Stimulated activated CD8-positive, alpha-beta memory T cell treated with anti-CD3 and anti-CD28 coated beads, Interleukin-12 subunit alpha, Interleukin-12 subunit beta, amount 100 ng/mL, for 4 hours (primary cell): ENCODE data around the gene NR3C2.
A peak's percentile ranks its signal among the peaks of the same experiment; 100 is the strongest.

Experiments used
- DNase-seq: peaks from one replicate; pipeline ENCODE4 v3.0.0-alpha.2; 2020; ENCODE audit warnings: low read depth

The NR3C2 gene

DNA sequence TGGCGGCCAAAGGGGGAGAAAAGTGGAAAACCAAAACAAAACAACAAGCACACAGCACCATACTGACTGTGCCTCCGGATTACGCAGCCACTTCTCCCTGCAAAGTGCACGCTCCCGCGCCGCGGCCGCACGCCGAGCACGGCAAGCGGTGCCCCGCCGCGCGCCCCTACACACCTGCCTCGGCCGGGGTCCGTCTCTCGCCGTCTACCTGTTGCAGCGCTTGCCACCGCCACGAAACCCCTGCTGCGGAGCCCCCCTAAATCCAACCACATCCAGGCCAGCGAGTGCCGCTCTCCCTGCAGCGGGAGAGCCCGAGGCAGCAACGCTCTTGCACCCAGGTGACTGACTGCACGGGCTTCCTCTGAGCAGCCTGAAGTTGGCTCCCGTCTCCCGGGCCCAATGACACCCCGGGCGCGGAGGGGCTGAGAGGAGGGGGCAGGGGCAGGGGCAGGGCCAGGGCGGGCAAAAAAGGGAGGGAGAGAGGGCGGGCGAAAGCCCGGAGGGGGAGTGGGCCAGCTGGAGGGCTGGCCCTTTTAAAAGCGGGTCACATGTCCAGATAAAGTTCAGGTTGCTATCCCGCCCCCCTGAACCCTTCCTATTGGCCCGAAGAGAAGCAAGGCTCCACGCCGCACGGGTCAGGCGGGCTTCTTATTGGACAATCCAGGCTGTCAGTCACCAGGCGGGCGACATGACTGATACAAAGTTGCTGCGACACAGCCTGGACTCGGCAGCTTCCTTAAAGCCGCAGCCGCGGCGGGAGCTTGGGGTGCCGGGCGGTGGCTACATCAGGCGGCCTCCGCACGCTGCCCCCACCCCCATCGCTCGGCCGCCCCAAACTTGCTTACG is at the start of gene NR3C2:
Gene NR3C2, minus strand, starts transcription at position 429 of the 846 bp plus-strand sequence.
- DNase-seq, result peak; percentile 90

DNA sequence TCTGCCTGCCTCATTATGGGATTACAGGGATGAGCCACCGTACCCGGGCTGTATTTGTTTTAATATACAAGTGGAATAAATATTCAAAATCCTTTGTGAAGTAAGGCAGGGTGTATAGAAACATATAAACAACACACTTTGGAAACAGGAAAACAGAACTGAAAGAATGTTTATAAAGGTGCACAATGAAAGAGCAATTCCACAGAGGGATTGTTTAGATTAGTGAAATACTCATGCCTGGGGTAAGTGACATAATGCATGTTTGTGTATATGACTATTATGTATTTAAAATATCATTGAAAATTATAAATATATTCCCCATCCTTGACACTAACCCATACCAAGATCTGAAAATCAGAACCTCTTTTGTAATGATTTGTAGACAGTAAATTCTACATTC is 45.0 kb upstream of the NR3C2 start:
- no peak for DNase-seq

DNA sequence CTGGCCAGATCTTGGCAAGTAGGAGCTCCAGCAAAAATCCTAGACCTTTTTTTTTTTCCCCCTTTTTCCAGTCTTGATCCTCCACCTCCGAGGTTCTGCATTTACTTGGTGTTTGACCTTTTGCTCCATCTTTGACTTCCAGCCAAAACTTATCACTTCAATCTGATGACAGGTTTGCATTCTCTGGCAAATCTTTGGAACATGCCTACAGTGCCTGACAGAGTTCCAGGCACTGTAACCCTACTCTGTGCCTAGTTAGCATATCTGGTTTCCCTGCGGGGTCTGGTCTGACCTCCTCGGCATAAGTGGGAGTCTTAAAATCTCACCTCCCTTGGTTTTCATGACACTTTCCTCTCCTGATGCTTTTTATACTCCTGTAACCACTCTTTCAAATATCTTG is 39.4 kb upstream of the NR3C2 start:
- no peak for DNase-seq

DNA sequence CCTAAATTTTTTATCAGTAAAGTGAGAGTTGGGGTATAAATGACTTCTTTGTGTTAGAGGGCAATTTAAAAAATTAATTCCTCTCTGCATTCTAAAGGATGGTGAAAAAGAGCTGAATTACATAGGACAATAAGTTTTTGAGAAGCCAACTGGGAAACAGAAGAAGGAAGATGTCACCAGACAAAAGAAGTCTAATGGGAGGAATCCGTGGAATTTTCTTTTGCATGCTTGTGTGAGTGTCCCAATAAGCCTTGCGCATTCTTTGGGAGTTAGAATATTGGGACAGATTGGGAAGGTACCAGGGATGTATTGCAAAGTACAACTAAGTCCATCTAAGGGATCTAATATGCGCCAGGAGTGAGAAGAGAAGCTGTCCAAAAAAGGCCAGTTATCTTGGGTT is 35.1 kb upstream of the NR3C2 start:
- DNase-seq, result no peak

DNA sequence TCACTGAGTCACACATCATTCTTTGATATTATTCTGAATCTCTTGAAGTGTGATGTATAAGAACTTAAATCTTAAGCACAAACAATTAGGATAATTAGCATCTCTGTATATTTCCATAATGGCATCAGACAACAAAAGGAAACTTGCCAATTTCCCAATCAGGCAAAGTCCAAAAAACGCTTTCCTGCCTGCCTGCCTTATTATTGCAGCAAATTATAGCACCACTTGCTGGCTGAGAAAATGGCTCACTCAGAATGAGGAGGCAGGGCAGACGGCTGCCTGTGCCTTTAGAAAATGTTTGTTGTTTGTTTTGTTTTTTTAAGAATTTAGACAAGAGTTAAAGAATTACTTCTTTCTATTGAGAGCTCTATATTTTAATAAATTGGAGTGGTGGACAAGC is 27.7 kb upstream of the NR3C2 start:
- DNase-seq, result no peak

DNA sequence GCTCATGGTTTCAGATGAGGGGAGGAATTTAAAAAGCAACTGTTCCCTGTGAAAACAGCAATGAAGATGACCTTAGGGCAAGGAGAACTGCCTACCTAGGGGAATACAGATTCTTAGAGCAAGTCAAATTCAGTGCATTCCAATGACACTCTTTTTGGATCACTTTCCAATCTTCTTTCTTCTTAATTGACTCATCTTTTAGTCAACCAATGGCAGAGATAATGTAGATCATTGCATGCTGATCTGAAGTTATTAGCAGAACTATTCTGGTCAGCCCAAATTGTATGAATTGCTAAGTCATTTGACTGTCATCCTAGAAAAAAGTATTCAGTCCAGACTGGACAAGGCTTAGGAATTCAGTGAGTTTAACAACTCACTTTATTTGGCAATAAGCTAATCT is 12.6 kb upstream of the NR3C2 start:
- DNase-seq, result no peak

DNA sequence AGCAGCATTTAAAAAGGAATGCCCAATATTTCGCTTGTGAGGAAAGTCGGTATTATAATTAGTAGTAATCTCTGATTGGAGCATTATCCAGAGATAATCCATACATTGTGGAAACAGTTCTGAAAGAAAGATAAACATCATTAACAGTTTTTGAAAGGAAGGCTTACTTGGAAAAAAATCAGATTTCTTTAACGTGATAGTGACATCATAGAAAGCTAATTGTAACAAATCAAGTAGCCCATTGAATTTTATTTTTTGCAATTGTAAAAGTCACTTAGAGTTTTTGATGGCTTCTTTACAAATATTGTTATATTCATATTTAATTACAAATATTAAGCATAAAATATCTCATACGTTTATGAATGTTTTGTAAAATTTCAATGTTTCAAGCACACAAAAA is 11.6 kb upstream of the NR3C2 start:
- no peak for DNase-seq

DNA sequence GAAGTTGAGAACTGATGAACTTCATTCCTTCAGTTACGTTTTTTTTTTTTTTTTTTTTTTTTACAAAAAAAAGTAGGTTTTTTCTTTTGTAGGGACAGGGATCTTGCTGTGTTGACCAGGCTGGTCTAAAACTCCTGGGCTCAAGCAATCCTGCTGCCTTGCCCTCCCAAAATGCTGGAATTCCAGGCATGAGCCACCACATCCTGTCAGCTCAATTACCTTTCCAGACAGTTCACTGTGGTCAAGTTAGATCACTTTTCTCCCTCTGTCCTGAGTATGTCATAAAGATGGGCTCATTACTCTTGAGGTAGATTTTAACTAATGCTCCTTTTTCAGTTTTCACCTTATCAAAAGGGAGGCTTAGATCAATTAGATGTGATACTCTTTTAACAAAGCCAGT is 10.8 kb upstream of the NR3C2 start:
- no peak for DNase-seq

DNA sequence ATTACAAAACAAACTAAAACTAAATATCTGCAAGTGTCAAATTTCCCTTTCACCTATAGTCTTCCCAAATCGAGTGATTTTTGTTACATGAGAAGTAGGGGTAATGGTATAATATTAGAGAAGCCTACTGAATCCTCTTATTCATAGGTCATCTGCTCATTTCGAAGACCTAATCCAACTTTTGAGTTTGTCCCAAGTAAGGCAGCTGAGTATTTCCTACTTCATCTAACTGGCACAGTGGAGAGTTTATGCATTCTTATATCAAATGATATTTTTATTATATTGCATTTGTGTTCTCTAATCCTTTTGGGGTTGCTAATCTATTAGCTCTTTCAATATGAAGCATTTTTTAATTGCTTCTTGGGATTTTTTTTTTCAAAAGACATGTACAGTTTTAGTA is 7.7 kb upstream of the NR3C2 start:
- DNase-seq, result no peak

DNA sequence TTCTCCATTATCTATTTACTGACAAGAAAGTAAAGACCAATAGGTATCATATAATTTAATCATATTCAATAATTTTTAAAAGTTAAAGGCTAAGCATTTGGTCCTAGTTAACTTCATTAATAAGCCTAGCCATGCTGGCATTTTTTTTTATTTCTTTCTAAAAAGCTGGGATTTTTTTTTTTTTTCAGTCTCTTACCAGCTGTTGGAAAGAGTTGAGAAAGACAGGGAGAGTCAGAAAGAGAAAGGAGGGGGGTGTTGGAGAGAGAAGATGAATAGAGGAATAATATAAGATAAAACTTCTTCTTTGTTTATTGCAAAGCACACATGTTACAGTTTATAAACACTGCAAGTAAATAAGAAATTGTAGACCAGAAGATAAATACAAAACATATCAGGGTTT is 5.9 kb upstream of the NR3C2 start:
- no peak for DNase-seq

DNA sequence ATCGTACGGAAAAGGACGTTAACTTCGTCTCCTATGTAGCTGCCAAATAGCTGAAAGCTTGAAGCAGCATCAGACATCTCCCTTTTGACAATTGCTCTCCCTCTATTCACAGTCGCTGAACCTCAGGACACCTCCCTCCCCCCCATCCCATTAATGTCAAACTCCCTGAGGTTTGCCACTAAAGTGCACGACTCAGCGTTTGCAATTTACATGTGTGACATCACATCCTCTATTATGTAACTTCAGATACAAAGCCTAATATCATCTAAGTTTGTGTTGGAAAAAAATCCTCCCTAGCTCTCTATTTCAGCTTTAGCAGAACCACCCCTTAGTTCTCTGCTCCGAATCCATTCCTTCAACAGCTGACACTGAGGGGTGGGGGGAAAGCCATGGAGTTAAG is 5.5 kb upstream of the NR3C2 start:
- DNase-seq, result no peak

DNA sequence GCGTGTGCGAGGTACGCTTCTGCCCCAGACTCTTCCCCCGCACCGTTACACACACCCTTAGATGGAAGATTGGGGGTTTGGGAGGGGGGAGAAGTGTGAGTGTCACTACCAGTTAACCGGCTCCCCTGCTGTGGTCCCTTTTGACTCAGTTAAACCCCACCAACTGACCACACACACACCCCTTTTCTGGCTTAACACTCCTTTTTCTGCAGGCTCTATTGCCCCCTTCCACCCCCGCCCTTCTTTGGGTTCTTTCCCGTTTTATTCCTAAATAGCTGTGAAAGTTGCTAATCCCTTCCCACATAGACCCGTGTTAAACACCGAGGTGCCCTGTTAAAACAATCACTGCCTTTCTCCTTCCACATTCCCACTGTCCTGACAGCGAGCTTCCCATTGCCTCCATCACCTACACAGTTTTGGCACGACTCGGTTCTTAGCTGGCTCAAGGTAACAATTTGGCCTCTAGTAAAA is 3.7 kb upstream of the NR3C2 start:
- no peak for DNase-seq

DNA sequence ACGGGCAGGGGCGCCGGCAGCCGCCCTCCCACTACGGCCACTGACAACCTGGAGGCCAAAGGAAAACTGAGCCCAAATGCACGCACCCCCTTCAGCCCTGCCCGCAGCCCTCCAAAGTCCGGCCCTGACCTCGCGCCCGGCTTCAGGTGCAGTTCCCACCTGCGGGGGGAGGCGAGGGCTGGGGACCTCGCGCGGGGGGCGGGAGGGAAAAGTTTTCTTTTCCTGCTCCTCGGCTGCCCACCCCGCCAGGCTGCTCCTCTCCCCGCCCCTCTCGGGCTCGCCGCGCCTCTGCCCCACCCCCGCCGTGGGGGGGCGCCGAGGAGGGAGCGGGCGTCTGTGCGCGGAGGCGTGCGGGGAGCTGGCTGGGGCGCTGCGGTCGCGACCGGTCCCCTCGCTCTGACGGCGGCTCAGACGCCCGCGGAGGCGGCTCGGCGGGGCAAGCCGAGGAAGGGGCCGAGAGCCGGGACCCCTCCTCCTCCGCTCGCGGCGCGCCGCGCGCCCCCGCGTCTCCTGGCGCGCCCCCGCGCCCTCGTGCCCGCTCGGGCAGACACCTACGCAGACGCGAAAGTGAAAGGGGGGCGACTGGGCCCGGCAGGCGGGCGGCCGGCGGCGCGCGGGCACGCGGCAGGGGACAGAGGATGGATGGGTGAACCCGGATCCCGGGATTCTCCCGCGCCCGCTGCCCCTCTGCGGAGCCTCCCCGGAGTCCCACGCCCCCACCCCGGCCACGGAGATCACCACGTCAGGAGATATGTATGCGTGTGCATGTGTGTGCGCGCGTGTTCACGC is 3.1 kb upstream of the NR3C2 start:
- peak; percentile 72 for DNase-seq

DNA sequence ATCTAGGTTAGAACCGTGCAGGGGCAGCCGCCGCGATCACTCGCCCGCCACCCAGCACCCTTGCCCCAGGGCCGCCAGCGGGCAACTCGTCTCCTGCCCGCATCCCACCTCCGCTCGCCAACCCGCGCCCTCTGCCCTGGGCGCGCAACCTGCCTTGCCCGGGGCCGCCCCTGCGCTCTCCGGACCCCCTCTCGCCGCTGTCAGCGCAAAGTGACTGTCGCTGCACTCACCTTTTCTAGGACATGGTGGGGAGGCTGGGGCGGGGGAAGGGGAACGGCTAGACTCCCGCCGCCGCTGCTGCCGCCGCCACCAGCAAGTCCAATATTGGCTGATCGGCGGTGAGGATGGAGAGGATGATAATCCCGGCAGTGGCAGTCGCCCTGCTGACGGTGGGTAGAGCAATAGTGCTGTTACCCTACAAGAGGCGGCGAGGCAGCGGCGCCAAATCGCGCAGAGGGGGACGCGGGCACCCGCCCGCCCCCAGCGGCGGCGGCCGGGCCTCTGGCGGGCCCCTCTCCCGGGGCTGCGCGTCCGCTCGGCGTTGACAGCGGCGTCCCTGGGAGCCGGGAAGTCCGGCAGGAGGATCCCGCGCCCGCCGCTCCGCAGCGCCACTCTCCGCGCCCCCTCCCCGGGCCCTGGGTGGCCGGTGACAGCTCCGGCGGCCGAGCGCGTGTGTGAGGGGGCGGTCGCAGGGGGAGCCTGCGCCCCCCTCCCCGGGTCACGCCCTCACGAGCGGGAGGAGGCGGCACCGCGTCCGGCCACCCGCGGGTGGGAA is 2.3 kb upstream of the NR3C2 start:
- peak; percentile 36 for DNase-seq

DNA sequence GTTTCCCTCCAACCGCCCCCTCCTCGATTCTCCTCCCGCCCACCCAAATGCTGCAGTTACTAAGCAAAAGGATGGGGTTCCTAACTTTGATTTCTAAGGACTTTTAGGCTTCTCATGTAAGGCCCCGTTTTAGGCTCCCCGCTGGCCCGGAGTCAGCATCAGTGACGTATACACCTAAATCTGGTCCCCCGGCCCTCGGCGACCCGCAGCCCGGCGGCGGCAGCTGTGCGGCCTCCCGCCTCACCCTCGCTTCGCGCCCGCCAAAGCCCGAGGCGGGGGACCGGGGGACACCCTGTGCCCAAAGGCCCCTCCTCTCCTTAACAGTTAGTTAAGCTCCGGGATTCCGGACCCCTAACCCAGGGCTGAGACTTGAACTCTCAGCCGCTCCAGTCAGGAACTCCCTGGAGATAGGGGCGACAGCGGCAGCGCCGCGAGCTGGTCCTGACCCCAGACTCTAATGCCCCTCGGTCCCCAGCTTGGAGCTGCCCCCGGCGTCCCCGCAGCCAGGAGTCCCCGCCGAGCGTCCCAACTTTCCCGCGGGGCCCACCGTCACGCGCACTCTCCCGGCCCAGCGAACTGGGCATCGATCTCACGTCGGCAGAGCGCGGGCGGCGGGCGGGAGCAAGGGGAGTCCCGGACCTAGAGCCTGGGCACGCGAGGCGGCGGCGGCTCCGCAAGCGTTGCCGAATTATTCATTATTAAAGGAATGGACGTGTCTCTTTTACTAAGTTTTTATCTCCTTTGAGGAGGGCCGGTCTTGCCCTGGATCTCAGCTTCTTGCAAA is 1.5 kb upstream of the NR3C2 start:
- no peak for DNase-seq

DNA sequence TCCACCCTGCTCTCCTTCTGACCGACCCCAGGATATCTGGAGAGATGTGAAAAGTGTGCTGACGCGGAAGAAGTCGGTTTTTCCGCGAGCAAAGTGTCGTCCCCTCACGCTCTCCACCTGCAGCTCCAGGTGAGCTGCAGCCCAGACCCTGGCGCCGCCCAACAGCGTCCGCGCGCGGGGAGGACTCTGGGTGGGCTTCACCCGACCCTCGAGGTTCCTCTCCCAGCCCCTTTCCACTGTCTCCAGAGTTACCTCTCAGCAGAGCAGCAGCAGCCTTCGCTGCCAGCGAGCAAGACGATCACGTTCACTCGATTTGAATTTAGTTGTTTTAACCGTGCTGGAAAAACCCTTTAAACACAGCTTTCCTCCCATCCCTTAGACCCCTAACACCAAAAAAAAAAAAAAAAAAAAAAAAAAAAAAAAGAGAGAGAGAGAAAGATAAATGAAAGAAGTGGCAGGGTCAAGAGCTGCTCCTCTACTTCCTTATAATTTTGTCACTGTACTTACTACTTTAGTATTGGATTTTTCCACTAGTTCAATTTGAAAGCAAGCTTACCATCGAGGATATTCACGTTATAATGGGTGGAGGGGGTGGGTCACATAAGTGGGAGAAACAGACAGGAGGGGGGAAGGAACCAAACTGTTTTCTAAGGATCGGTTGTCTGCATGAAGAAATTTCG is 758 bp upstream of the NR3C2 start:
- no peak for DNase-seq

DNA sequence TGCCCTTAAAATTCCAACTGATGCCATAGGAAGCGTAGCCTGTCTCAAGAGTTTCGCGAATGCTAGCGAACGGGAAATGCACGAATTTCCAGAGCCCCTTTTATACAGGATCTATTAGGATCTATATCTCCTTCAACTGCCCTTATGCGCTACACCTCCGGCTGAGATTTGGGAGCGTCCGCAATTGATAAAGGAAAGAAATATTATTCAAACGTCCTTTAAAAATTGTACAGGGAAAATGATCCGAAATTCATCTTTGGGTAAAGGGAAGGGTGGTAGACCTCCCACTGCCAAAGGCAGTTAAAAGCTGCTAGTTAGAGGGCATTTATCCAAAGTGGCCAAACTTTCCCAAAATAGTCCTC is 609 bp downstream of the NR3C2 start:
- DNase-seq, result no peak

DNA sequence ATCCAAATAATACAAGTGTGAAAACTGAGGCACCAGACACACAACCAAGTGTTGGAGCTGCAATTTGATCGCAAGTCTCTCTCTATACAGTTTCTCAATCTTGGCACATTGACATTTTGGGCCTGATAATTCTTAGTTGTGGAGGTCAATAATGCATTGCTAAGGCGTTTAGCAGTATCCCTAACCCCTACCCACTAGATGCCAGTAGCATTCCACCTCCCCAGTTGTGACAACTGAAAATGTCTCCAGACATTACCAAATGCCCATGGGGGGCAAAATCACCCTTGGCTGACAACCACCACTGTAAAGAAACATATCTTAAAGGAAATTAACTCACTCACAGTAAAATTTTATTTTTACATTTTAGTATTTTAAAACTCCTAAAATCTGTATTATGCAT is 4.2 kb downstream of the NR3C2 start:
- DNase-seq, result no peak

DNA sequence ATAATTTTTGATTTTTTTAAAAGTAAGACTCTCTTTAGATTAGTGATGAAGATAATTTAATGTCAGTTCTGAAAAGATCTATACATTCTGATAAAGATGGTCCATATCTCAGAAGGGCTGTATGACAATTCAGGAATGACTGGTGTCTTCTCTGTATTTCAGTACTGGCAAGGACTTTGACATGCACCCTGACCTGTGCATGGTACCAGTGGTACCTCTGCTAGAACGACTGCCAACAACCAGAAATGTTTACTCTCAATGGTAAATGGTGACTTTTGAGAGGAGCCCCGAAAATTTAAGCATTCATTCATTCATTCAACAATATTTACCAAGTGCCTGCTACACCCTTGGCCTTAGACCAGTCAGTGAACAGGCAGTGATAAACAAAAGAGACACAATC is 4.8 kb downstream of the NR3C2 start:
- DNase-seq, result no peak

DNA sequence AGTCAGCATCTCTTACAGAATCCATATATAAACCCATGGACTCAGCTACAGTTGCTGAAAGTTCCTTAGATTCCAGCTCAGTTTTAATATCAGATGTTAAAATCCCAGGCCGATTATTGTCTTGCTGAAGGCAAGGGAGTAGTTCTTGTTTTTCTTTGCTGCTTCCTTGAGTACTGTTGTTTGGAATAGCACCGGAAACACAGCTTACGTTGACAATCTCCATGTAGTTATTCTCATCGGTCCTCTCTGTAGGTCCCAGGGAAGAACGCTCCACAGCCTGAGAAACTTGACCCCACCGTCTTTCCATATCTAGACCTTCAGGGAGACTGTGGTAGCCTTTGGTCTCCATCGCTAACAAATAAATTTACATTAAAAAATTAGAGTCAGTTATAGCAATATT is 5.7 kb downstream of the NR3C2 start:
- no peak for DNase-seq

DNA sequence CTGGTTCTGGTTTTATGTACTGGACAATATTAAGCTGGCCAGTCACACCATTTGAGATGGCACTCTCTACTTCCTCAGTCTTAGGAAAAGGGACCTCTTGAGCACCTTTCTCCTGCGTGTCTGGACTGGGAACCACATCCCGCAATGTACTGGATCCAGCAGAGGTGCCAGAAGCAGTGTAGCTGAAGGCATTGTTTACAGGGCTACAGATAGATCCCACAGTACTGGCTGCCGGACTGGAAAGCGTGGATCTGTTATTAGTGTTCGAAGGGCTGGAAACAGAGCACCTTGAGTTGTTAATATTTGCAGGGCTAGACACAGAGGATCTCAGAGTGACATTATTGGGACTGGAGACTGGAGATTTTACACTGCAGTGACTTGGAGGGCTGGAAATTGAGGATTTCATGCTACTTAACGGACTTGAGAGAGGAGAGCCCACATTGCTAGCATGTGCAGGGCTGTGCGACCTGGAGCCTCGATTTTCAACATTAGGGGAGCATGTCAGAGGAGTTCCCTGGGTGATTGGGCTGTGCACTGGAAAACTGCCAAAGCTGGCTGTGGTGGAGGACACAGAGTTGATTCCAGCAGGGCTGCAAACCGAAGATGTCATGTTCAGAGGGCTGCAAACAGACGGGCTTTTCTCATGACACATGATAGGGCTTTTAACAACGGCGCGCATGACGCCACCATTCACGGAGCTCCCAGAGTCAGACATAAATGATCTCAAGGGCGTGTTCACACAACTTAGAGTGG is 6.4 kb downstream of the NR3C2 start:
- DNase-seq, result no peak
